Testis (tissue), 3 donors: ENCODE measurements around the gene NNAT. TPM values are rescaled to one million over a fixed set of nuclear protein-coding genes. Genes with fewer than 3 reads are reported as not detected.
"Not testable (repeated sequence)": the region's sequence is repeated elsewhere in the genome, so short reads cannot be mapped to it uniquely, and the experiment has no call there.

ENCODE experiments used
- DNase-seq: peaks from one replicate; pipeline ENCODE4 v3.0.0-alpha.2; 2019
- H3K27ac ChIP-seq, 2 donors: fragments of 200-600 bp; sonication (generic); one replicate each; pipeline ENCODE4 v1.5.1; 2019
- H3K27me3 ChIP-seq: fragments of 200-600 bp; sonication (generic); one replicate; pipeline ENCODE4 v1.5.1; 2019
- H3K36me3 ChIP-seq: fragments of 200-600 bp; sonication (generic); one replicate; pipeline ENCODE4 v1.5.1; 2017; ENCODE audit warnings: low read depth; ENCODE audit errors: missing control alignments
- H3K4me1 ChIP-seq: fragments of 200-600 bp; sonication (generic); one replicate; pipeline ENCODE4 v1.5.1; 2019
- H3K4me3 ChIP-seq, 2 donors: fragments of 200-600 bp; sonication (generic); one replicate each; pipeline ENCODE4 v1.5.1; 2017 to 2019
- H3K9me3 ChIP-seq: fragments of 200-600 bp; sonication (generic); one replicate; pipeline ENCODE4 v1.5.1; 2017
- POLR2A ChIP-seq: fragments of 450-650 bp; IDR thresholded peaks from one replicate; pipeline ENCODE4 v1.6.1; 2017; ENCODE audit warnings: antibody characterized with exemption, mild to moderate bottlenecking, moderate library complexity
- WGBS, 2 donors: methylation state at CpG; one replicate each; pipeline ENCODE4 v1.1.5; 2018; 5-methylcytosine and 5-hydroxymethylcytosine counted together
- intact Hi-C: fragments of 100-400 bp; cut with DNase I; formaldehyde crosslinking; loops from one replicate; pipeline ENCODE4 v1.15.1; 2023; ENCODE audit warnings: low total_unique reads
- polyA plus RNA-seq: library from polyadenylated mRNA; stranded (reverse); fragments of 350-450 nt; fragmentation: Illumina TruSeq; extraction: RNeasy Lipid Tissue Mini Kit (QIAGEN cat#74804); gene quantifications from one replicate; pipeline ENCODE4 v1.2.3, GENCODE V29; 2014; ENCODE audit warnings: low read depth, low replicate concordance; ENCODE audit not compliant: insufficient read depth
- total RNA-seq, 2 donors: library from RNA; depleted of rRNA; stranded (reverse); fragments of >200 nt; gene quantifications; one replicate each; pipeline ENCODE4 v1.2.3, GENCODE V29; 2016
- TF ChIP-seq, protein P1 (sequence below), 3 experiments: fragments of 450-650 bp in 2 of 3; fragments of 200-600 bp in 1 of 3; sonication (generic) in 1 of 3; IDR thresholded peaks; one replicate each; pipeline ENCODE4 v1.5.1; 2016 to 2019; ENCODE audit warnings: antibody characterized with exemption in 3 of 3, mild to moderate bottlenecking in 2 of 3, moderate library complexity in 1 of 3

The NNAT gene
- total and polyA plus RNA-seq, 3 donors from 2014 or later, result 6.1 to 8.7 (median 6.2) TPM

DNA sequence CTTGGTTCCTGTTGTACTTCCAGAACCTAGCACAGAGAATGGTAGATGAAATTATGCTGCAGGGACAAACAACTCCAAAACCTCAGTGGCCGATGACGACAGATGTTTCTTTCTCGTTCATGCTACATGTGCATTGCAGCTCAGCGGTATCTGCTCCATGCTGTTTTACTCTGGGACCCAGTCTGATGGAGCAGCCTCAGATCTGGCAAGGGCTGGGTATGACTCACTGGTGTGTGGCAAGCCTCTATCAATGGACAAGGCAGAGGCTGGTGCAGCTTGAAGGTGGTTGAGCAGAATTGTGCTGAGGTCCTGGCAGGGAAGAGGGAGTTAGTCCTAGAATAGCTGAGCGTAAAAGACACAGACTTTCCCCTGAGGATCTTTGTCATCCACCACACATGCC lies 17.0 kb downstream of the NNAT start:
- TF ChIP-seq, protein P1, sequence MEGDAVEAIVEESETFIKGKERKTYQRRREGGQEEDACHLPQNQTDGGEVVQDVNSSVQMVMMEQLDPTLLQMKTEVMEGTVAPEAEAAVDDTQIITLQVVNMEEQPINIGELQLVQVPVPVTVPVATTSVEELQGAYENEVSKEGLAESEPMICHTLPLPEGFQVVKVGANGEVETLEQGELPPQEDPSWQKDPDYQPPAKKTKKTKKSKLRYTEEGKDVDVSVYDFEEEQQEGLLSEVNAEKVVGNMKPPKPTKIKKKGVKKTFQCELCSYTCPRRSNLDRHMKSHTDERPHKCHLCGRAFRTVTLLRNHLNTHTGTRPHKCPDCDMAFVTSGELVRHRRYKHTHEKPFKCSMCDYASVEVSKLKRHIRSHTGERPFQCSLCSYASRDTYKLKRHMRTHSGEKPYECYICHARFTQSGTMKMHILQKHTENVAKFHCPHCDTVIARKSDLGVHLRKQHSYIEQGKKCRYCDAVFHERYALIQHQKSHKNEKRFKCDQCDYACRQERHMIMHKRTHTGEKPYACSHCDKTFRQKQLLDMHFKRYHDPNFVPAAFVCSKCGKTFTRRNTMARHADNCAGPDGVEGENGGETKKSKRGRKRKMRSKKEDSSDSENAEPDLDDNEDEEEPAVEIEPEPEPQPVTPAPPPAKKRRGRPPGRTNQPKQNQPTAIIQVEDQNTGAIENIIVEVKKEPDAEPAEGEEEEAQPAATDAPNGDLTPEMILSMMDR (IDR thresholded peaks at IDR 0.05), result no peak
- TF ChIP-seq POLR2A, result no peak
- H3K4me1 ChIP-seq, result no peaks in the 10 kb centered on the region
- 92 to 94% methylated on average over 5 of the region's 5 CpGs for WGBS, 2 donors
- H3K27me3 ChIP-seq, result no peaks in the 10 kb centered on the region
- no peak for DNase-seq
- H3K4me3 ChIP-seq, result no peak overlapping the region
- intact Hi-C loops, result loop anchor here (5.0 kb wide), 1 partner anchor 336 kb away; no protein-coding TSS in a partner anchor
- no peaks in the 10 kb centered on the region for H3K9me3 ChIP-seq
- no peak overlapping the region for H3K27ac ChIP-seq
- H3K36me3 ChIP-seq, result no peaks in the 10 kb centered on the region

DNA sequence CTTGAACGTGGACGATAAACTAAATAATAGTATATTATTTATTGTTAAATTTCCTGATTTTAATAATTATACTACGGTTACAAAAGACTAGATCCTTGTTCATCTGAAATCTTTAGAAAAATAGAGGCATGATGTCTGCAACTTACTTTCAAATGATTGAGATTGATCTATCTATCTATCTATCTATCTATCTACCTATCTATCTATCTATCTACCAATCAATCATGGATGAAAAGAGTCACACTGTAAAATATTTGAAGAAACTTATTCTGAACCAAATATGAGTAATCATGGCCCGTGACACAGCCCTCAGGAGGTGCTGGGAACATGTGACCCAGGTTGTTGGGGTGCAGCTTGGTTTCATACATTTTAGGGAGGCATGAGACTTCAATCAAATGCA lies 18.4 kb downstream of the NNAT start:
- WGBS, 2 donors, result 73% methylated on average over 4 of the region's 4 CpGs
- Histone ChIP-seq H3K4me3 (no peak overlapping the region), H3K9me3 (no peaks in the 10 kb centered on the region), H3K4me1 (no peaks in the 10 kb centered on the region), H3K36me3 (no peaks in the 10 kb centered on the region), H3K27ac (no peak overlapping the region), H3K27me3 (no peaks in the 10 kb centered on the region)
- DNase-seq, result no peak
- TF ChIP-seq POLR2A, result no peak
- TF ChIP-seq, protein P1 (IDR thresholded peaks at IDR 0.05), result no peak
- intact Hi-C loops, result loop anchor here (5.0 kb wide), 1 partner anchor 337 kb away; no protein-coding TSS in a partner anchor

DNA sequence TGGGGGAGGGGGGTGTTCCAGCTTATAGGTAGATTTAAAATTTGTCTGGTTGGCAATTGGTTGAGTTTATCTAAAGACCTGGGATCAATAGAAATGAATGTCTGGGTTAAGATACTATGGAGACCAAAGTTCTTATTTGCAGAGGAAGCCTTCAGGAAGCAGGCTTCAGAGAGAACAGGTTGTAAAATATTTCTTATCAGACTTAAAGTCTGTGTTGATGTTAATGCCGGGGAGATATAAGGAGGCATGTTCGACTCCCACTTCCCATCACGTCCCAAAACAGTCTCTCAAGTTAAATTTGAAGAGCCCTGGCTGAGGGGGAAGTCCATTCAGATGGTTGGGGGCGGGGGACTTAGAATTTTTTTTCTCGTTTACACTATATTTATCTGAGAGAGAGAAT lies 19.0 kb downstream of the NNAT start:
- Histone ChIP-seq H3K27me3 (no peaks in the 10 kb centered on the region), H3K9me3 (no peaks in the 10 kb centered on the region), H3K4me3 (no peak overlapping the region), H3K27ac (no peak overlapping the region), H3K36me3 (no peaks in the 10 kb centered on the region), H3K4me1 (no peaks in the 10 kb centered on the region)
- no peak for TF ChIP-seq POLR2A
- TF ChIP-seq, protein P1 (IDR thresholded peaks at IDR 0.05), result no peak
- 44 to 60% methylated on average over 5 of the region's 5 CpGs for WGBS, 2 donors
- no peak for DNase-seq
- intact Hi-C loops, result no loop called here

DNA sequence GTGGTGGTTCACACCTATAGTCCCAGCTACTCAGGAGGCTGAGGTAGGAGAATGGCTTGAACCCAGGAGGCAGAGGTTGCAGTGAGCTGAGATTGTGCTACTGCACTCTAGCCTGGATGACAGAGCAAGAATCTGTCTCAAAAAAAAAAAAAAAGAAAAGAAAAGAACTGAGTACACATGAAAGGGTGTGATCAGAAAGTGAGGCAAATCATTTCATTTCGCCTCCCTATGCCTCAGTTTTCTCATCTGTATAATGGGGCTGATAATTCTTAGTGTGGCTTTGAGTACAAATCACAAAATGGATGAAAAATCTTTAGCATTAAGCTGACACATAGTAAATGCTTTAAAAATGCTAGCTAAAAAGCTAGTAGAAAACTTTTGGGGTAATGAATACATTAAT lies 19.8 kb downstream of the NNAT start:
- DNase-seq, H3K4me3 ChIP-seq, H3K36me3 ChIP-seq, H3K27me3 ChIP-seq, H3K9me3 ChIP-seq, intact Hi-C loops, H3K27ac ChIP-seq, H3K4me1 ChIP-seq: not testable (repeated sequence)
- WGBS, 2 donors, result 95 to 100% methylated on average over 1 of the region's 1 CpG

DNA sequence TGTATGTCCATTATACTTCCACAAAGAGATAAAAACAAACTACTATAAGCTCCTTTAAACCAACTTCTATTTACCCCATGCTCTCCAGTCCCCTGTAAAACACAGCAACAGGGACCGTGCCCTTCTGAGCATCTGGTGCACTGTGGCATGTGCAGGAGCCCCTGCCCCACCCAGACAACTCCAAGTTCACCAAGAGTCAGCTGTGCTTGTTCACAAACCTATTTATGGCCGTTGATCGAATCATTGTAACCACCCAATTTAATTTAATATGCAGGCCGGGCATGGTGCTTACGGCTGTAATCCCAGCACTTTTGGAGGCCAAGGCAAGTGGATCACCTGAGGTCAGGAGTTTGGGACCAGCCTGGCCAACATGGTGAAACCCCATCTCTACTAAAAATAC lies 20.3 kb downstream of the NNAT start:
- no peak for TF ChIP-seq POLR2A
- TF ChIP-seq, protein P1 (IDR thresholded peaks at IDR 0.05), result no peak
- Histone ChIP-seq H3K4me1 (no peaks in the 10 kb centered on the region), H3K27me3 (no peaks in the 10 kb centered on the region), H3K36me3 (no peaks in the 10 kb centered on the region), H3K4me3 (no peak overlapping the region), H3K27ac (no peak overlapping the region), H3K9me3 (no peaks in the 10 kb centered on the region)
- intact Hi-C loops, result no loop called here
- no peak for DNase-seq
- 90 to 91% methylated on average over 5 of the region's 5 CpGs for WGBS, 2 donors
